HCT116 (cell line): Measurements from ENCODE around the gene THSD7A. TPM values are rescaled to one million over a fixed set of nuclear protein-coding genes. Genes with fewer than 3 reads are reported as not detected.

ENCODE experiments used
- ATAC-seq: fragments of 200-7000 bp; cut with Tn5 transposase; 2 replicates; pipeline ENCODE4 v1.9.1; 2020; ENCODE audit warnings: mild to moderate bottlenecking, moderate library complexity
- BruUV-seq: library from RNA; stranded (reverse); fragments of 400-500 nt; replicated peaks from 2 replicates; lab custom pipeline; 2021; lab: Mats Ljungman, UMichigan
- CTCF ChIA-PET: fragments of 300-600 bp; sonication (Branson Sonifier 250); formaldehyde crosslinking; loops from one replicate; lab custom pipeline; 2021; ENCODE audit warnings: antibody characterized with exemption; lab: Charles Lee
- POLR2A ChIA-PET: fragments of 300-600, 350-600 bp; sonication (Branson Sonifier 250); formaldehyde crosslinking; loops from one replicate; lab custom pipeline; 2021; ENCODE audit warnings: antibody characterized with exemption; lab: Charles Lee
- RAD21 ChIA-PET, 2 experiments: fragments of 300-600 bp; sonication (Branson Sonifier 250); formaldehyde crosslinking; loops; one replicate each; lab custom pipeline; 2023; ENCODE audit warnings: low total read pairs in 2 of 2; ENCODE audit not compliant: uncharacterized antibody in 2 of 2, unreplicated experiment in 2 of 2, low non-redundant PET in 1 of 2; lab: Charles Lee
- DNase-seq: peaks from one replicate; pipeline ENCODE4 v3.0.0-alpha.2; 2010; ENCODE audit warnings: low read depth, low spot score
- H2AFZ ChIP-seq: fragments of 200-600 bp; shearing (Covaris generic), sonication (generic); 2 replicates; pipeline ENCODE4 v1.6.1; 2017; ENCODE audit warnings: low read depth, mixed run types, mixed read lengths, antibody characterized with exemption, low read length; ENCODE audit not compliant: poor library complexity, severe bottlenecking
- H3K27ac ChIP-seq: 2 replicates; pipeline ENCODE4 v1.5.1; 2012; ENCODE audit warnings: low read depth, low read length
- H3K27me3 ChIP-seq: fragments of 200-600 bp; sonication (generic); 2 replicates; pipeline ENCODE4 v1.6.1; 2016; ENCODE audit warnings: mixed run types, low read length, mixed read lengths; ENCODE audit not compliant: insufficient read depth
- H3K36me3 ChIP-seq, 2 experiments: fragments of 200-500 bp in 1 of 2; fragments of 200-600 bp in 1 of 2; sonication (Bioruptor generic) in 1 of 2; sonication (generic) in 1 of 2; 2 replicates each; pipeline versions ENCODE4 v1.5.1 to v1.6.1; 2014 to 2016; ENCODE audit warnings: low read length in 2 of 2, inconsistent platforms in 1 of 2, mixed read lengths in 1 of 2, mixed run types in 1 of 2; ENCODE audit not compliant: insufficient read depth in 2 of 2, control insufficient read depth in 1 of 2
- H3K4me1 ChIP-seq, 2 experiments: fragments of 200-600 bp in 1 of 2; sonication (generic) in 1 of 2; 2 replicates each; pipeline versions ENCODE4 v1.5.1 to v1.6.1; 2012 to 2017; ENCODE audit warnings: low read length in 2 of 2, inconsistent platforms in 1 of 2, mild to moderate bottlenecking in 1 of 2, mixed read lengths in 1 of 2, mixed run types in 1 of 2, moderate library complexity in 1 of 2; ENCODE audit not compliant: insufficient read depth in 2 of 2, control insufficient read depth in 1 of 2
- H3K4me2 ChIP-seq: fragments of 200-600 bp; sonication (generic); 2 replicates; pipeline ENCODE4 v1.6.1; 2017; ENCODE audit warnings: mixed run types, low read length, mixed read lengths
- H3K4me3 ChIP-seq, 2 experiments: fragments of 200-600 bp in 1 of 2; sonication (generic) in 1 of 2; replicated peaks in 1 of 2; 2 replicates each; pipeline ENCODE4 v1.5.1; 2011 to 2016; ENCODE audit warnings: low read length in 2 of 2, control low read depth in 1 of 2, low read depth in 1 of 2, mild to moderate bottlenecking in 1 of 2, mixed read lengths in 1 of 2, mixed run types in 1 of 2
- H3K79me2 ChIP-seq: fragments of 200-600 bp; sonication (generic); 2 replicates; pipeline ENCODE4 v1.6.1; 2017; ENCODE audit warnings: mild to moderate bottlenecking, mixed run types, low read length, moderate library complexity, mixed read lengths; ENCODE audit not compliant: insufficient read depth
- H3K9ac ChIP-seq: fragments of 200-600 bp; sonication (generic); 2 replicates; pipeline ENCODE4 v1.6.1; 2016; ENCODE audit warnings: low read length, mixed read lengths
- H3K9me2 ChIP-seq: fragments of 200-600 bp; sonication (generic), shearing (Covaris generic); 2 replicates; pipeline ENCODE4 v1.6.1; 2017; ENCODE audit warnings: mixed run types, mild to moderate bottlenecking, moderate library complexity; ENCODE audit not compliant: insufficient read depth
- H3K9me3 ChIP-seq, 2 experiments: fragments of 200-500 bp in 1 of 2; fragments of 200-600 bp in 1 of 2; sonication (Bioruptor generic) in 1 of 2; sonication (generic) in 1 of 2; 2 replicates each; pipeline ENCODE4 v1.6.1; 2014 to 2017; ENCODE audit warnings: low read length in 2 of 2, mixed read lengths in 2 of 2, inconsistent platforms in 1 of 2, low read depth in 1 of 2, mild to moderate bottlenecking in 1 of 2, mixed run types in 1 of 2, moderate library complexity in 1 of 2; ENCODE audit not compliant: control insufficient read depth in 1 of 2, insufficient read depth in 1 of 2
- H4K20me1 ChIP-seq: fragments of 200-600 bp; sonication (generic), shearing (Covaris generic); 2 replicates; pipeline ENCODE4 v1.6.1; 2017; ENCODE audit warnings: mixed run types, mild to moderate bottlenecking, moderate library complexity; ENCODE audit not compliant: insufficient read depth
- ATF3 ChIP-seq: IDR thresholded peaks from 2 replicates; pipeline ENCODE4 v1.6.1; 2012
- CEBPB ChIP-seq: IDR thresholded peaks from 2 replicates; pipeline ENCODE4 v1.6.1; 2012; ENCODE audit warnings: low read depth
- EZH2 ChIP-seq: fragments of 200-600 bp; sonication (generic); IDR thresholded peaks from 2 replicates; pipeline ENCODE4 v1.6.1; 2017; ENCODE audit warnings: antibody characterized with exemption, mixed run types
- POLR2A ChIP-seq: IDR thresholded peaks from 2 replicates; pipeline ENCODE4 v1.7.0; 2011; ENCODE audit warnings: borderline replicate concordance; ENCODE audit not compliant: insufficient read depth, insufficient read length; ENCODE audit errors: extremely low read depth
- RAD21 ChIP-seq: IDR thresholded peaks from 2 replicates; pipeline ENCODE4 v1.6.1; 2012; ENCODE audit warnings: low read depth, mild to moderate bottlenecking
- SP1 ChIP-seq: IDR thresholded peaks from 2 replicates; pipeline ENCODE4 v1.6.1; 2012; ENCODE audit warnings: low read depth
- SRF ChIP-seq: IDR thresholded peaks from 2 replicates; pipeline ENCODE4 v1.6.1; 2012; ENCODE audit warnings: low read depth
- TCF7L2 ChIP-seq: IDR thresholded peaks from 2 replicates; pipeline ENCODE4 v1.7.0; 2011; ENCODE audit warnings: borderline replicate concordance, inconsistent platforms; ENCODE audit not compliant: insufficient read depth, insufficient read length; ENCODE audit errors: extremely low read depth
- YY1 ChIP-seq: IDR thresholded peaks from 2 replicates; pipeline ENCODE4 v1.6.1; 2011; ENCODE audit warnings: low read length, low read depth, moderate library complexity, mild to moderate bottlenecking; ENCODE audit not compliant: insufficient replicate concordance; ENCODE audit errors: extremely low read depth
- ZFX ChIP-seq: fragments of 450-650 bp; IDR thresholded peaks from 2 replicates; pipeline ENCODE4 v1.6.1; 2017
- intact Hi-C: fragments of 100-400 bp; cut with micrococcal nuclease; formaldehyde crosslinking; loops from 2 replicates; pipeline ENCODE4 v1.10.0; 2022
- total RNA-seq: library from RNA; stranded (reverse); gene quantifications from one replicate; pipeline ENCODE4 v1.2.1, GENCODE V29; 2021; ENCODE audit not compliant: unreplicated experiment

THSD7A gene
- total RNA-seq, 1 experiment from 2014 or later: 0.05 TPM

- RAD21 ChIA-PET: no interaction called here
- H3K4me2 ChIP-seq: no peak overlapping the region
- no peak overlapping the region for H3K27ac ChIP-seq
- no peaks in the 10 kb centered on the region for H3K9me3 ChIP-seq
- TF ChIP-seq POLR2A (no peak), TCF7L2 (no peak), YY1 (no peak), RAD21 (no peak), EZH2 (no peak)
- no peaks in the 10 kb centered on the region for H3K9me2 ChIP-seq
- H3K27me3 ChIP-seq: no peaks in the 10 kb centered on the region
- intact Hi-C loops: no loop called here
- no peaks in the 10 kb centered on the region for H3K36me3 ChIP-seq
- no peaks in the 10 kb centered on the region for H4K20me1 ChIP-seq
- no TSS peak for BruUV-seq
- H3K4me3 ChIP-seq: no peak overlapping the region
- DNase-seq (no peak), ATAC-seq (no peak)
- no peak overlapping the region for H2AFZ ChIP-seq
- POLR2A ChIA-PET: no interaction called here
- CTCF ChIA-PET: no interaction called here
- H3K4me1 ChIP-seq: no peaks in the 10 kb centered on the region
- no peaks in the 10 kb centered on the region for H3K79me2 ChIP-seq
- H3K9ac ChIP-seq: no peak overlapping the region
These were observed 47.0 kb downstream of the THSD7A start for GRCh38 chr7:11784769-11785536.

- no peak overlapping the region for H3K4me2 ChIP-seq
- H3K27me3 ChIP-seq: no peaks in the 10 kb centered on the region
- BruUV-seq: no TSS peak
- H3K36me3 ChIP-seq: no peaks in the 10 kb centered on the region
- no peak overlapping the region for H3K4me3 ChIP-seq
- H3K9me2 ChIP-seq: no peaks in the 10 kb centered on the region
- no peak overlapping the region for H3K9ac ChIP-seq
- ChIA-PET RAD21 (no interaction called here), POLR2A (no interaction called here), CTCF (no interaction called here)
- TF ChIP-seq ATF3 (no peak), EZH2 (no peak), CEBPB (no peak), YY1 (no peak), SRF (no peak), SP1 (no peak), ZFX (no peak), RAD21 (no peak)
- no peaks in the 10 kb centered on the region for H3K9me3 ChIP-seq
- no peaks in the 10 kb centered on the region for H3K79me2 ChIP-seq
- ATAC-seq (no peak), DNase-seq (no peak)
- H4K20me1 ChIP-seq: no peaks in the 10 kb centered on the region
- no peak overlapping the region for H3K27ac ChIP-seq
- H2AFZ ChIP-seq: no peak overlapping the region
- intact Hi-C loops: no loop called here
- H3K4me1 ChIP-seq: no peaks in the 10 kb centered on the region
These were observed 51.9 kb downstream of the THSD7A start for GRCh38 chr7:11779864-11780674.
